ENCODE results near the gene AGXT2.
"Not testable (repeated sequence)": the region's sequence is repeated elsewhere in the genome, so short reads cannot be mapped to it uniquely, and the experiment has no call there.

Gene AGXT2

GRCh38 chr5:34976347-34976746, 71.4 kb downstream of the AGXT2 start:
- H3K4me3 ChIP-seq (ENCODE audit: low read depth, low read length), result no peak overlapping the region
- no peak for TF ChIP-seq CTCF (IDR thresholded peaks at IDR 0.05; ENCODE audit: low read depth, low read length)
- no peak for DNase-seq (ENCODE audit: low read depth, low spot score)
- in situ Hi-C loops (cut with HindIII; ENCODE audit: low sequenced_read_pairs), result no loop called here

- H3K4me3 ChIP-seq (ENCODE audit: low read depth, low read length); in situ Hi-C loops (cut with HindIII; ENCODE audit: low sequenced_read_pairs); DNase-seq (ENCODE audit: low read depth, low spot score): not testable (repeated sequence)
Observed at GRCh38 chr5:34971655-34972054, 76.1 kb downstream of the AGXT2 start.

- no peak for DNase-seq (ENCODE audit: low read depth, low spot score)
- no peak for TF ChIP-seq CTCF (IDR thresholded peaks at IDR 0.05; ENCODE audit: low read depth, low read length)
- H3K4me3 ChIP-seq (ENCODE audit: low read depth, low read length), result no peak overlapping the region
- in situ Hi-C loops (cut with HindIII; ENCODE audit: low sequenced_read_pairs), result no loop called here
Observed at GRCh38 chr5:34970552-34970951, 77.2 kb downstream of the AGXT2 start.

GRCh38 chr5:34968258-34968657, 79.5 kb downstream of the AGXT2 start:
- in situ Hi-C loops (cut with HindIII; ENCODE audit: low sequenced_read_pairs), result no loop called here
- TF ChIP-seq CTCF (IDR thresholded peaks at IDR 0.05; ENCODE audit: low read depth, low read length), result no peak
- no peak overlapping the region for H3K4me3 ChIP-seq (ENCODE audit: low read depth, low read length)

GRCh38 chr5:34967540-34967939, 80.2 kb downstream of the AGXT2 start:
- no peak for TF ChIP-seq CTCF (IDR thresholded peaks at IDR 0.05; ENCODE audit: low read depth, low read length)
- DNase-seq (ENCODE audit: low read depth, low spot score), result no peak
- in situ Hi-C loops (cut with HindIII; ENCODE audit: low sequenced_read_pairs), result no loop called here
- H3K4me3 ChIP-seq (ENCODE audit: low read depth, low read length), result no peak overlapping the region

More at GRCh38 chr5:34968258-34968657, 79.5 kb downstream of the AGXT2 start:
- no peak for DNase-seq (ENCODE audit: low read depth, low spot score)

- DNase-seq (ENCODE audit: low read depth, low spot score), result peak; percentile 57
- in situ Hi-C loops (cut with HindIII; ENCODE audit: low sequenced_read_pairs), result no loop called here
- no peak overlapping the region for H3K4me3 ChIP-seq (ENCODE audit: low read depth, low read length)
- TF ChIP-seq CTCF (IDR thresholded peaks at IDR 0.05; ENCODE audit: low read depth, low read length), result no peak
Observed at GRCh38 chr5:34959323-34959722, 88.4 kb downstream of the AGXT2 start.

GRCh38 chr5:34957857-34958690, 89.7 kb downstream of the AGXT2 start:
- in situ Hi-C loops (cut with HindIII; ENCODE audit: low sequenced_read_pairs), result no loop called here
- DNase-seq (ENCODE audit: low read depth, low spot score), result peak; percentile 38
- no peak overlapping the region for H3K4me3 ChIP-seq (ENCODE audit: low read depth, low read length)
- TF ChIP-seq CTCF (IDR thresholded peaks at IDR 0.05; ENCODE audit: low read depth, low read length), result peak; percentile 70
